ENCODE data around the gene CNOT2. TPM values are rescaled to one million over a fixed set of nuclear protein-coding genes. Genes with fewer than 3 reads are reported as not detected.
"Not testable (repeated sequence)": the region's sequence is repeated elsewhere in the genome, so short reads cannot be mapped to it uniquely, and the experiment has no call there.

Gene CNOT2
- total and polyA plus RNA-seq, 2 donors: 42.5 to 296 TPM

DNA sequence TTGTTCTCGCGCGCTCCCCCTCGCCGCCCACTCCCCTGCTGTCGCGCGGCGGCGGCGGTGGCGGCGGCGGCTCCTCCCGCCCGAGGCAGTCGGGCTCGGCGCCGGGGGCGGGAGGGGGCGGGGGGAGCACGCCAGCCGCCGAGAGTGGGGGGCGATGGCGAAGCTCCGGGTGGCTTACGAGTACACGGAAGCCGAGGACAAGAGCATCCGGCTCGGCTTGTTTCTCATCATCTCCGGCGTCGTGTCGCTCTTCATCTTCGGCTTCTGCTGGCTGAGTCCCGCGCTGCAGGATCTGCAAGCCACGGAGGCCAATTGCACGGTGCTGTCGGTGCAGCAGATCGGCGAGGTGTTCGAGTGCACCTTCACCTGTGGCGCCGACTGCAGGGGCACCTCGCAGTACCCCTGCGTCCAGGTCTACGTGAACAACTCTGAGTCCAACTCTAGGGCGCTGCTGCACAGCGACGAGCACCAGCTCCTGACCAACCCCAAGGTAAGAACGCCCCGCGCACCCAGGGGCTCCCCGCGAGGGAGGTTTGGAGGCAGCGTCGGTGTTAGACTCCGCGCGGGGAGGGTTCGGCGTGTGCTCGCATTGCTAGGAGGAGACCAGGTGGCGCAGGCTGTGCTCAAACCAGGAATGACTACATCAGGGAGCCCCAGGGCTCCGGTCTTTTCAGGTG is 123.5 kb downstream of the CNOT2 start:
- Histone ChIP-seq H3K36me3 (ENCODE audit: insufficient read depth) (no peaks in the 10 kb centered on the region), H3K27ac (ENCODE audit: low read depth) (no peak overlapping the region), H3K4me3 (ENCODE audit: low read depth, low read length) (peak overlapping the region; percentile 97), H3K4me1 (ENCODE audit: insufficient read depth) (no peaks in the 10 kb centered on the region)
- no peak for DNase-seq (ENCODE audit: extremely low spot score)
- WGBS: under 1% methylated on average over 69 of the region's 69 CpGs

DNA sequence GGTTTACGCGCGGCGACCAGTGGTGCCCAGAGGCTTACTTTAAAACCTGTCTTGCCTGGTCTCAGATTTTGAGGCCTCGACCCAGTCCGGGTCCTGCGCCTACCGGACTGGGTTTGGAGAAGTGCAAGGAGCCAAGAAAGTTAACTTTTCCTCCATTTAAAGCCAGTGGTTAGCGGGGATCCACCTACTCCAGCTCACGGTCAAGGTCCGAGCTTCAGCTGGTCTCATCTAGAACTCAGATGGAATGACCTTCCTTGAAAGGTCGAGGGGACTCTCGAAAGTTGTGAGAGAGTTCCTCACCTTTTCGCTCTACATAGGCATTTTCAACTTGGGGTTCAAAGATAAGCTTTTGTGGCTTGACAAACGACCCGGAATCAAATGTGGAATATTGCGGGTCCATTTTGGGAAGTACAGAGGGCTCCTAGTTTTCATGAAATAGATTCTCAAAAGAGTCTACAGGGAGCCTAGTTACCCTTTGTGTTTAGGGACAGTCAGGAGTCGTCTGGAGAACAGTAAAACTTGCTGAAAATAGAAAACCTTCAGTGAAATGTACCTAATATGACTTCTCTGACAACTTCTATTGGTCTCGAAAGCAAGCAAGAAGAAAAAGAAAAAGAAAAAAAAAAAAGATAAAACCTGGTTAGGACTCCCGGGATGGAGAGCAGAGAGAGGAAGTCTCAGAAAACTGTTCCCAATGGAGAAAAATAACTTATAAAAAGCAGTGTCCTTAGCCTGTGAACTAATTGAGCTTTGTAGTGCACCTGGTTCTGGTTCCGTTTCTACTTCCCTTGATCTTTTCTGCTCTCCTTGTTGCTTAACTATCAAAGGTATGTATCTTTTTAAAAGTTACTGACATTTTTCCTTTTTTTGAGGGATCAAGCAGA is 124.3 kb downstream of the CNOT2 start:
- no peak overlapping the region for H3K27ac ChIP-seq (ENCODE audit: low read depth)
- no peak for DNase-seq (ENCODE audit: extremely low spot score)
- no peaks in the 10 kb centered on the region for H3K36me3 ChIP-seq (ENCODE audit: insufficient read depth)
- peak overlapping the region; percentile 97 for H3K4me3 ChIP-seq (ENCODE audit: low read depth, low read length)
- no peaks in the 10 kb centered on the region for H3K4me1 ChIP-seq (ENCODE audit: insufficient read depth)
- 11% methylated on average over 21 of the region's 21 CpGs for WGBS

DNA sequence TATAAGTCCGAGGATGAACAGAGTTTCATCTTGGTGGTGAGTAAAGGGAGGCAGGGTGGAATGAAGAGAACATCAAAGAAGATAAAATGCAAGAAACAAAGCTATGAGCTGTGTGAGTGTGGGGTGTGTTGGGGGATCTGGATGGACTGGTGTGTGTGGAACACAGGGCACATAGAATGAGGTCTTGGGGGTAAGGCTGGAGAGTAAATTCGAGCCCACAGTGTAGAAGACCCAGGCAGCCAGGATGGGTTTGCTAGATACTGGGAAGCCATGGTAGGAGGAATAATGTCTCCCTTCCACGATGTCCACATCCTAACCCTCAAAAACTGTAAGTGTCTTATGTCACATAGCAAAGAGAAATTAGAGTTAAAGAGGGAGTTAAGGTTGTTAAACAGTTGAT is 129.6 kb downstream of the CNOT2 start:
- Histone ChIP-seq H3K4me1 (ENCODE audit: insufficient read depth) (no peaks in the 10 kb centered on the region), H3K36me3 (ENCODE audit: insufficient read depth) (no peaks in the 10 kb centered on the region), H3K27ac (ENCODE audit: low read depth) (no peak overlapping the region), H3K4me3 (ENCODE audit: low read depth, low read length) (no peak overlapping the region)
- WGBS: 96% methylated on average over 3 of the region's 3 CpGs
- no peak for DNase-seq (ENCODE audit: extremely low spot score)

DNA sequence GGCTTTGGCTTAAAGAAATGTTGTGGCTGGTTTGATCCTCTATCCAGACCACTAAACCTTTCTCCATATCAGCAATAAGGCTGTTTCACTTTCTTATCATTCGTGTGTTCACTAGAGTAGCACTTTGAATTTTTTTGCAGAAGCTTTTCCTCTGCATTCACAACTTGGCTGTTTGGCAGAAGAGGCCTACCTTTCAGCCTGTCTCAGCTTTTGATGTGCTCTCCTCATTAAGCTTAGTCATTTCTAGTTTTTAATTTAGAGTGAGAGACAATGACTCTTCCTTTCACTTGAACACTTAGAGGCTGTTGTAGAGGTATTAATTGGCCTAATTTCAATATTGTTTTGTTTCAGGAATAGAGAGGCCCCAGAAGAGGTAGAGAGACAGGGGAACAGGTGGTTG is 136.6 kb downstream of the CNOT2 start:
- 88% methylated on average over 1 of the region's 1 CpG for WGBS
- no peak overlapping the region for H3K4me3 ChIP-seq (ENCODE audit: low read depth, low read length)

DNA sequence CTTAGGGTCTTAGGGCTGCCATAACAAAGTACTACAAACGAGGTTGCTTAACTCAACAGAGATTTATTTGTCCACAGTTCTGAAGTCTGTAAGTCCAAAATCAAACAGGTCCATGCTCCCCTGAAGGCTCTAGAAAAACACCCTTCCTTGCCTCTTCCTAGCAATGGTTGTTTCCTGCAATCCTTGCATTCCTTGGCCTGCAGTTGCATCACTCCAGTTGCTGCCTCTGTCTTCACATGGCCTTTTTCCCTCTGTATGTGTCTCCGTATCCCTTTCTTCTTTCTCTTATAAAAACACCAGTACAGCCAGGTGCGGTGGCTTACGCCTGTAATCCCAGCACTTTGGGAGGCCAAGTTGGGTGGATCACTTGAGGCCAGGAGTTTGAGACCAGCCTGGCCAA is 140.3 kb downstream of the CNOT2 start:
- H3K27ac ChIP-seq (ENCODE audit: low read depth): no peak overlapping the region
- H3K4me1 ChIP-seq (ENCODE audit: insufficient read depth): no peaks in the 10 kb centered on the region
- WGBS: 98% methylated on average over 4 of the region's 4 CpGs
- H3K36me3 ChIP-seq (ENCODE audit: insufficient read depth): peaks cover 1% of the 10 kb centered on the region
- H3K4me3 ChIP-seq (ENCODE audit: low read depth, low read length): no peak overlapping the region
- DNase-seq (ENCODE audit: extremely low spot score): no peak

More for the DNA sequence above, 136.6 kb downstream of the CNOT2 start:
- no peak for DNase-seq (ENCODE audit: extremely low spot score)
- Histone ChIP-seq H3K36me3 (ENCODE audit: insufficient read depth) (peaks cover 1% of the 10 kb centered on the region), H3K4me1 (ENCODE audit: insufficient read depth) (no peaks in the 10 kb centered on the region), H3K27ac (ENCODE audit: low read depth) (no peak overlapping the region)

DNA sequence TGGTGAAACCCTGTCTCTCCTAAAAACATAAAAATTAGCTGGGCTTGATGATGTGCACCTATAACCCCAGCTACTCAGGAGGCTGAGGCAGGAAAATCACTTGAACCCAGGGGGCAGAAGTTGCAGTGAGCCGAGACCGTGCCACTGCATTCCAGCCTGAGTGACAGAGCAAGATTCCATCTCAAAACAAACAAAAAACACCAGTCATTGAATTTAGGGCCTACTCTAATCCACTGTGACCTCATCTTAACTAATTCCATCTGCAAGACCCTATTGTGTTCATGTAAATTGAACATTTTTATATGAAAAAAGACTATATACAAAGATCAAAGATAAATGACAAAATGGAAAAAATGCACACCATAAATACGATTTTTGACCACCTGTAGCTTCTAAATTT is 140.7 kb downstream of the CNOT2 start:
- Histone ChIP-seq H3K36me3 (ENCODE audit: insufficient read depth) (peaks cover 1% of the 10 kb centered on the region), H3K4me3 (ENCODE audit: low read depth, low read length) (no peak overlapping the region), H3K4me1 (ENCODE audit: insufficient read depth) (no peaks in the 10 kb centered on the region), H3K27ac (ENCODE audit: low read depth) (no peak overlapping the region)
- DNase-seq (ENCODE audit: extremely low spot score): no peak
- 77% methylated on average over 3 of the region's 3 CpGs for WGBS

DNA sequence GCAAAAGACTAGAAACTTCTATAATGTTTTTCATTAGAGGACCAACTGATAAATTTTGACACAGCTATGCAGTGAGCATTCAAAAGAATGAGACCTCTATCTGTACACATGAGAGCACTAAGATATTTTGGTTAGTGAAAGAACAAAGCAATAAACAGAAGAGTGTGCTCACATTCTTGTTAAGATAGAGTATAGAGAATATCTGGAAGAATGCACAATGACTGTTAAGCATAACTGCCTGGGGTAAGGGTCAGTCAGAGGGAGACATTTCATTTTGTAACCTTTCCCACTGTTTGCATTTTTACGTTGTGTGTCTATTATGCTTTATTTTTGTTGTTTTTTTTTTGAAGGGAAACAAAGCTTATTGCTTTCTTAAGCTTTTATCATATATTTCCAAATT is 143.5 kb downstream of the CNOT2 start:
- H3K4me1 ChIP-seq (ENCODE audit: insufficient read depth): no peaks in the 10 kb centered on the region
- H3K27ac ChIP-seq (ENCODE audit: low read depth): no peak overlapping the region
- WGBS: 82% methylated on average over 1 of the region's 1 CpG
- no peak for DNase-seq (ENCODE audit: extremely low spot score)
- H3K36me3 ChIP-seq (ENCODE audit: insufficient read depth): peaks cover 1% of the 10 kb centered on the region
- H3K4me3 ChIP-seq (ENCODE audit: low read depth, low read length): no peak overlapping the region

DNA sequence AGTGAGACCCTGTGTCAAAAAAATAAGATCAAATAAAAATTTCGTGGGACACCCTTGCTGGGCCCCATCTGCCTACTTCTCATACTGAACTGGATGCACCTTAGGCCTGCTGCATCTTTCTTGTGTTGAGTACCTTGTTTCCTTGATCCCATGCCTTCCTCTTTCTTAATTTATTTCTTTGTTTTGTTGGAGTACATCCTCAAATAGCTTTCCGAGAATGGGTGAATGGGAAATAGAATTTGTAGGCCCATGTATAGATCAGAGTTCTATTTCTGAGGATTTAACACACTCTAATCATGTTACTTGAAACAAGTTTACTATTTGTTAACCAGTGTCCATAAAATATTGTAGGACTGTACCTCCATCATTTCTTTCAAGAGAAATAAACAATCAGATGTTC is 146.4 kb downstream of the CNOT2 start:
- Histone ChIP-seq H3K27ac (ENCODE audit: low read depth) (no peak overlapping the region), H3K4me3 (ENCODE audit: low read depth, low read length) (no peak overlapping the region), H3K36me3 (ENCODE audit: insufficient read depth) (no peaks in the 10 kb centered on the region), H3K4me1 (ENCODE audit: insufficient read depth) (no peaks in the 10 kb centered on the region)
- 95% methylated on average over 2 of the region's 2 CpGs for WGBS
- DNase-seq (ENCODE audit: extremely low spot score): no peak

DNA sequence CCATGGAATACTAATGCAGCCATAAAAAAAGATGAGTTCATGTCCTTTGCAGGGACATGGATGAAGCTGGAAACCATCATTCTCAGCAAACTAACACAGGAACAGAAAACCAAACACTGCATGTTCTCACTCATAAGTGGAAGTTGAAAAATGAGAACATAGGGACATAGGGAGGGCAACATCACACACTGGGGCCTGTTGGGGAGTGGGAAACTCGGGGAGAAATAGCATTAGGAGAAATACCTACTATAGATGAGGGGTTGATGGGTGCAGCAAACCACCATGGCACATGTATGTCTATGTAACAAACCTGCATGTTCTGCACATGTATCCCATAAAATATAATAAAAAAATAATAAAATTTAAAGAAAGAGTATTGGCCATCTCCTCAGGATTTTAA is 149.4 kb downstream of the CNOT2 start:
- H3K4me3 ChIP-seq (ENCODE audit: low read depth, low read length); H3K27ac ChIP-seq (ENCODE audit: low read depth); H3K36me3 ChIP-seq (ENCODE audit: insufficient read depth); DNase-seq (ENCODE audit: extremely low spot score); H3K4me1 ChIP-seq (ENCODE audit: insufficient read depth): not testable (repeated sequence)
- WGBS: 83% methylated on average over 1 of the region's 1 CpG

DNA sequence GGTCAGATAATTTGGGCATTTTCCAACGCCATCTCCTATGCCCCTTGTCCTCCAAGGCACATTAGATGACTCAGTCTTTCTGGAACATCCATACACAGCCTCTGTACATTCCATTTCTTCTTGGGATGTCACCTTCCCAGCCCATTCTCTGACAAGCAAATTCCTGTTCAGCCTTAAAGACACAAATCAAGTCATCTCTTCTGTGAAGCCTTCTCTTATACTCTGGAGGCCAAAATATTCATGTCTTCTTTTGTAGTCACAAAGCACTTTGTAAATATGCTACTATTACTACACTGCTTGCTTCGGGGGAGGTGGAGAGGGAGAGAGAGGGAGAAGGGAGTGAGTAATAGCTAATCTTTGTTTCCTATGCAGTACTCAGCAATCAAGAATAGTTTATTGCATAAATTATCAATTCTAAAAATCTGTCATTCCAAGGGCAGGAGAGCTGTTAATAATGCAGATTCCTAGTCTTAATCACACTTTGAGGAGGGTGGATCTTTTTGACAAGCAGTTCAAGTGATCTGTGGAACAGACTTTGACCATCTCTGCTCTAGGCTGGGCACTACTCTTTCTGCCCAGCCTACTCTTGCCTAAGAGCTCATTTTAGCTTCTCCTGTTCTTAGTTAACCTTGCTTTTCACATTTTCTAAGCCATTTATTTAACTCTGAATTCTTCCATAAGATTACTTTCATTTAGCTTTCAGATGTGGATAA is 150.7 kb downstream of the CNOT2 start:
- Histone ChIP-seq H3K36me3 (ENCODE audit: insufficient read depth) (no peaks in the 10 kb centered on the region), H3K4me1 (ENCODE audit: insufficient read depth) (no peaks in the 10 kb centered on the region), H3K27ac (ENCODE audit: low read depth) (no peak overlapping the region), H3K4me3 (ENCODE audit: low read depth, low read length) (no peak overlapping the region)
- no peak for DNase-seq (ENCODE audit: extremely low spot score)
- WGBS: 77% methylated on average over 2 of the region's 2 CpGs

DNA sequence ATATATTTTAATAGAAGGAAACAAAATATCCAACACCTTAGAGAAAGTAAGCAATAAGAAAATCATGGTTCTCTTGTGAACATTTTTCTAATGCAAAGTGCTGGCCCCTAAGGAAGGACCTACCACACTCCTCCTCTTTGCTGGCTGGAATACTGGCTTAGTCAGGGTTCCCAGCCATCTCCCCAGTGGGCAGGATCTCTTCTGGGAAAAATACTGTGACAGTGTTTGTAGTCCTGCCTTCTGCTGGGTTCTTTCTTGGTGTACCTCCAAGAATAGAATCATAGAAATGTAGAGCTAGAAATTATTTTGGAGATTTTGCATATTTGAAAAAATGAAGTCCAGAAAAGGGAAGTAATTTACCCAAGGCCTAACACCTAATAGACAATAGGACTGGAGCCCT is 154.8 kb downstream of the CNOT2 start:
- Histone ChIP-seq H3K27ac (ENCODE audit: low read depth) (no peak overlapping the region), H3K36me3 (ENCODE audit: insufficient read depth) (no peaks in the 10 kb centered on the region), H3K4me3 (ENCODE audit: low read depth, low read length) (no peak overlapping the region), H3K4me1 (ENCODE audit: insufficient read depth) (no peaks in the 10 kb centered on the region)
- DNase-seq (ENCODE audit: extremely low spot score): no peak

DNA sequence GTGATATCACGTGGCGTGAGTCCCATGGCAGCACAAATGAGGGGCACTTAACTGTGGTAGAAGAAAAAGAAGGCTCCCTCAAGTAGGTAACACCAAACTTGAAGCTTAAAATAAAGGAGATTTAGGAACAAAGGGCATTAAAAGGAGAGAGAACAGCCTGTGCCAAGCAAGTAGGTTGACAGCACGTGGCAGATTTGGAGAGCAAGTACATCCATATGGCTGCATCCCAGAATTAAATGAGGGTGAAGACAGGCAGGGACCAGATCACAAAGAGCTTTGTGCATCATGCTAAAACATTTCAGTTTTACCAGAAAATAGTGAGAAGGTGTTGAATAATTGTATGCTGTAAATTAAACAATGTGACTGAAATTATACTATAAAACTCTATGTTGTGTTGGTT is 155.6 kb downstream of the CNOT2 start:
- Histone ChIP-seq H3K4me1 (ENCODE audit: insufficient read depth) (no peaks in the 10 kb centered on the region), H3K27ac (ENCODE audit: low read depth) (no peak overlapping the region), H3K4me3 (ENCODE audit: low read depth, low read length) (no peak overlapping the region), H3K36me3 (ENCODE audit: insufficient read depth) (no peaks in the 10 kb centered on the region)
- WGBS: 83% methylated on average over 3 of the region's 3 CpGs
- DNase-seq (ENCODE audit: extremely low spot score): no peak

DNA sequence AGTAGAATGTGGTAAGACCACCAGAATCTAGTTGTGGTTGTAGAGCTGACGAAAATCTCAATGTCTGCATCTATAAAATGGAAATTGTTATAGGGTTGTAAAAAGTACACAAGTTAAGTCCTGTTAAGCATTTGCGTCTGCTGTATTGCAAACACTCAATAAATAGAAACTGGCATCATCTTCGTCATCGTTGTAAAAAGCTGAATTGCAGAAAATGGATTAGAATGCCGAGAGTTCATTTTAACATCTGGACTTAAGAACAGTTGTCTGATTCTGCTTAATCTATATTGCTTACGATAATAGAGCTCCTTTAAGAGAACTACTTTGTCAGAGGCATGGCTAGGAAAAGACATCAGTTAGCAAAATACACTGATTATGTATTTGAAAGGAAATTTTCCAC is 156.1 kb downstream of the CNOT2 start:
- 46% methylated on average over 6 of the region's 6 CpGs for WGBS
- no peak for DNase-seq (ENCODE audit: extremely low spot score)

DNA sequence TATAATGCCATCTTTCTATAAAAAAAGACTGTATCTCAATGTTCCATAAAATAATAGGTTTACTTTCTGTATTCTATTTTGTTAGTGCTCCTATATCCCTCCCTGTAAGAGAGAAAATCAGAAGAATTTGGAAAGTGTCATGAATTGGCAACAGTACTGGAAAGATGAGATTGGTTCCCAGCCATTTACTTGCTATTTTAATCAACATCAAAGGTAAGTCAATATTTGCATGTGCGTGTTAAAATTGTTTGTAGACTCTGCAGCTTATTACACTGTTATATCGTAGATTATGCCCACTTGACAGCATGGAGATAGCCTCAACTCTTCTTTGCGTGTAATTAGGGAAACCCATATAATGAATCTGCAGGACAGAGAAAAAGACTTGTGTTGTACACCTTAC is 156.9 kb downstream of the CNOT2 start:
- DNase-seq (ENCODE audit: extremely low spot score): no peak
- Histone ChIP-seq H3K36me3 (ENCODE audit: insufficient read depth) (no peaks in the 10 kb centered on the region), H3K4me3 (ENCODE audit: low read depth, low read length) (no peak overlapping the region), H3K27ac (ENCODE audit: low read depth) (no peak overlapping the region), H3K4me1 (ENCODE audit: insufficient read depth) (no peaks in the 10 kb centered on the region)
- WGBS: 94% methylated on average over 3 of the region's 3 CpGs

More for the DNA sequence above, 156.1 kb downstream of the CNOT2 start:
- Histone ChIP-seq H3K27ac (ENCODE audit: low read depth) (no peak overlapping the region), H3K36me3 (ENCODE audit: insufficient read depth) (no peaks in the 10 kb centered on the region), H3K4me3 (ENCODE audit: low read depth, low read length) (no peak overlapping the region), H3K4me1 (ENCODE audit: insufficient read depth) (no peaks in the 10 kb centered on the region)
